HG03342 (cell line): ENCODE results near the gene APBB1.

Experiments
- ATAC-seq: cut with Tn5 transposase; IDR thresholded peaks from one replicate; pipeline ENCODE4 v1.9.1; 2021; ENCODE audit warnings: mild to moderate bottlenecking, moderate library complexity; ENCODE audit not compliant: unreplicated experiment

The APBB1 gene

GRCh38 chr11:6419009-6419631, at the start of gene APBB1:
Gene APBB1, minus strand, starts transcription at chr11:6419094. Its CDS starts 7,747 bp downstream, at chr11:6411347.
- ATAC-seq: peak; percentile 48

GRCh38 chr11:6459099-6459450, 40.2 kb upstream of the APBB1 start:
- ATAC-seq: no peak

GRCh38 chr11:6458352-6459098, 39.6 kb upstream of the APBB1 start:
- ATAC-seq: no peak

GRCh38 chr11:6457581-6458320, 38.9 kb upstream of the APBB1 start:
- ATAC-seq: no peak

- no peak for ATAC-seq
Measured at GRCh38 chr11:6456361-6457073, 37.6 kb upstream of the APBB1 start.

- ATAC-seq: no peak
Measured at GRCh38 chr11:6455070-6455469, 36.2 kb upstream of the APBB1 start.

GRCh38 chr11:6453152-6453551, 34.3 kb upstream of the APBB1 start:
- ATAC-seq: no peak

GRCh38 chr11:6452219-6452618, 33.3 kb upstream of the APBB1 start:
- no peak for ATAC-seq

- no peak for ATAC-seq
Measured at GRCh38 chr11:6448574-6448973, 29.7 kb upstream of the APBB1 start.

GRCh38 chr11:6443269-6444003, 24.5 kb upstream of the APBB1 start:
- peak; percentile 78 for ATAC-seq

- no peak for ATAC-seq
Measured at GRCh38 chr11:6442441-6442840, 23.5 kb upstream of the APBB1 start.

GRCh38 chr11:6440906-6441358, 22.0 kb upstream of the APBB1 start, which contains the start of gene HPX:
Gene HPX, minus strand, starts transcription at chr11:6440987. Its CDS starts 24 bp downstream, at chr11:6440963.
- no peak for ATAC-seq

- no peak for ATAC-seq
Measured at GRCh38 chr11:6438979-6439571, 20.2 kb upstream of the APBB1 start.

GRCh38 chr11:6437993-6438392, 19.1 kb upstream of the APBB1 start:
- ATAC-seq: no peak

GRCh38 chr11:6437423-6437822, 18.5 kb upstream of the APBB1 start:
- ATAC-seq: no peak

GRCh38 chr11:6433998-6434660, 15.2 kb upstream of the APBB1 start:
- ATAC-seq: peak; percentile 51

- no peak for ATAC-seq
Measured at GRCh38 chr11:6431861-6432260, 13.0 kb upstream of the APBB1 start.

- no peak for ATAC-seq
Measured at GRCh38 chr11:6427516-6427915, 8.6 kb upstream of the APBB1 start.

- no peak for ATAC-seq
Measured at GRCh38 chr11:6420677-6421076, 1.8 kb upstream of the APBB1 start.
